Vagina (tissue), 2 donors: ENCODE results near the gene MEF2D.

Experiments
- POLR2A ChIP-seq, 2 donors: fragments of 450-650 bp; IDR thresholded peaks; one replicate each; pipeline ENCODE4 v1.6.1; 2017; ENCODE audit warnings: antibody characterized with exemption in 2 of 2, mild to moderate bottlenecking in 2 of 2, moderate library complexity in 2 of 2
- POLR2AphosphoS5 ChIP-seq, 2 donors: sonication (generic); formaldehyde crosslinking; IDR thresholded peaks; one replicate each; pipeline ENCODE4 v1.9.0; 2017; ENCODE audit warnings: antibody characterized with exemption in 2 of 2, mild to moderate bottlenecking in 2 of 2, low read depth in 1 of 2; ENCODE audit not compliant: insufficient read depth in 1 of 2

- TF ChIP-seq POLR2A (IDR thresholded peaks at IDR 0.05) (no peak), POLR2AphosphoS5 (IDR thresholded peaks at IDR 0.05; ENCODE audit: insufficient read depth in 1 of 2, low read depth in 1 of 2) (no peak)
These were observed 83.1 kb downstream of the MEF2D start for GRCh38 chr1:156417401-156418020.
